GM10847 (cell line): ENCODE measurements around the gene LIPN.

Experiments used
- POLR2A ChIP-seq: IDR thresholded peaks from 2 replicates; pipeline ENCODE4 v1.6.1; 2011; ENCODE audit not compliant: insufficient read length; ENCODE audit errors: extremely low read depth

LIPN gene

GRCh38 chr10:88802523-88803285 is 42.9 kb downstream of the LIPN start, which contains the start of gene LIPM:
Gene LIPM (plus strand): TSS chr10:88802730. CDS start chr10:88802897, 167 bp downstream.
- no peak for TF ChIP-seq POLR2A

DNA sequence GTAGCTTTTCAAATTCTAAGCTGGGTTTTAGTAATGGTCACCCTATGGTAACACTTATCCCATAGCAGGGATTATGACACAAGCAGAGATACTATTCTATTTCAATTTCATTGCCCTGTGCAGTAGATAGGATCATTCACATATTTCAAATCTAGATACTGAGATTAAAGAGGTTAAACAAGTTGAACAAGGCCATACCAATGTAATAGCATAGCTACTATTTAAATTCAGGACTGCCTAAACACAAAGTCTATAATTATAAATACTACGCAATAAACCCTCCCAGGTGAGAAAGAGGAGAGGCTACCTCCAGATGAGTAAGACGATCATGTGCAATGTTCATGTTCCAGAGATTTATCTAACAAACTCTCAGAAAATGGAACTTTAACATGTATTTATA is 43.8 kb downstream of the LIPN start:
- TF ChIP-seq POLR2A = no peak

DNA sequence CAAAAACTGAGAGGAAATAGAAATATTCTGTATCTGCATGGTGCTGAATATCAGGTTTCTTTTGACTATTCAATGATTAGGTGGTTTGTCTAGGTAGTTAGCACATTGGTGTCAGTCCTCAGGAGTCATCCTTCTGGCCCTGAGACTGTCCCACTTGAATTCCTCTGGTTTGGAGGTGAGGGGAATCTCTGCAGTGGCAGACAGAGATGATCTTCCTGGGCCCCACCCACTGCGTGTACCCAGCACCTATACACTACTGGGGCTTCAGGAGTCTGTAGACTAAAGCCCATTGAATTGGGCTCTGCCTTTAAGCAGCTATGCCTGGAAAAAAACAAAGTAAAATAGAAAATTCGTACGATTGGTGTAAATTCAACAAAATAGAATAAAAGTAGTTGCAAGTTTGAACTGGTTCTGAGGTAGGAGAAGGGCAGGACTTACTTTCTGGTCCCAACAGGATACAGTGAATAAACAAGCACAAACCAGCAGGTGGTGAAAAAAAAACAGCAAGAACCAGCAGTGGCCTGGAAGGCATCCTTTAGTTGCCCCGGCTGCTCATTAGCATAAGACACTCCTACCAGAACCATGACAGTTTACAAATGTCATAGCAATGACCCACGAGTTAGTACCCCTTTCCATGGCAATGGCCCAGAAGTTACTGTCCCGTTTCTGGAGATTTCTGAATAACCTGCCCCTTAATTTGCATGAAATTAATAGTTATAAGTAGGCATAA is 44.4 kb downstream of the LIPN start:
- TF ChIP-seq POLR2A = no peak

DNA sequence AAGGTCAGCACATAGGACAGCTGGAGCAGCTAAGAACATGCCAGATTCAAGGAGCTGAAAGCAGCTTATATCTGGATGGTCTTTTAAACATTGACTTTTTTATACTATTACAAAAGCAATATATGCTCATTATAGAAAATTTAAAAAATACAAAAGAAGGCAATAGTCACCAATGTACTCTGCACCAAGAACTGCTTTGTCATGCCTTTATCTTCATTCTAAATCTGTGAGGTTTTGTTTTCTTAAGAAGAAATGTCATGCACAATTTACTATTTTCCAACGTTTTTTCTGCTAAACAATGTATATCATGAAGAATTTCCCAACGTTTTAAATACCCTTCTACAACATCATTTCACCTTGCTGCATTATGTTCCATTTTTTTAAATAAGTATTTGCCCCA is 45.5 kb downstream of the LIPN start:
- no peak for TF ChIP-seq POLR2A

GRCh38 chr10:88805924-88806323 is 46.1 kb downstream of the LIPN start:
- TF ChIP-seq POLR2A = no peak

GRCh38 chr10:88809621-88810020 is 49.8 kb downstream of the LIPN start:
- no peak for TF ChIP-seq POLR2A

GRCh38 chr10:88810196-88810961 is 50.6 kb downstream of the LIPN start:
- TF ChIP-seq POLR2A = no peak

GRCh38 chr10:88813200-88813599 is 53.4 kb downstream of the LIPN start:
- no peak for TF ChIP-seq POLR2A

DNA sequence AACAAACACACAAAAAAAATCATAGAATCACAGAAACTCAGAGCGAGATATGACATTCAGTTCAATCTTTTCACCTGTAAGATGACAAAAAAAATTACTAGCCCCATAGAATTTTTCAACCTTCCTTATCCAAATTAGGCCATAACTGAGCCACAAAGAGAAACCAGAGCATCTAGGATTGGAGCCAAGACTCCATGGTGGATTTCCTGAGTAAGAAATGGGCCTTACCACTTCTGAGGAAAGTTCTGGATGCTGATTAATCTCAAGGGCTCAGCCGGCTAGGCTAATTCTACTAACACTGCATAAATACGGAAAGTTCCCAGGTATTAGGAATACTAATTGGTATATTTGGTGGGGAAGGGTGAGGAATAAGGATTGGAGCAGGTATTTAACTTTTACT is 59.5 kb downstream of the LIPN start:
- TF ChIP-seq POLR2A = no peak

DNA sequence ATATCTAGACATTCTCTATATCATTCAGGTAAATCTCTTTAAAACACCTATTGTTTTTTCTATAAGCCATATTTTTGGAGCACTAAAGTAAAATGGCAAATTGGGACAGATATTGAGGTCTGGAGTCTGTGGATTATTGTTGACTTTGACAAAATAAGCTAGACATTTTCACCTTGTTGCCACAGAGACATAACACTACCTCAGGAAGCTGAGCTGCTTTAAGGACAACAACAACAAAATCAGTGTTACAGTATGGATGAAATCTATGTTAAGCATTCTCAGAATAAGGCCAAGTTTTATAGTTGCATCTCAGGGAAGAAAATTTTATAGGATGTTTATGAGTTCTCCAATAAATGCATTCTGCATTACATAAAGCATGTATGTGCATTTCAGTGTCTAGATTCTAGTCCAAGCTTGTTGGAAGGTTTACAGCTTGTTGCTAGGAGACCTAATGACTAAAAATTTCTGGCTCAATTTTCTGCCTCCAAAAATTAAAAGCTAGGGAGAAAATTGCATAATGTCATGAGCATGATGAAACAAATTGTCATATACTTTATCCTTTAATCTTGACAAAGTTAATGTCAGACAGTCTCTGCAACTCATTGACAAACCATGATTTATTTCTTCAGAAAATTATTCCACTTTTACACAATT is 61.1 kb downstream of the LIPN start:
- TF ChIP-seq POLR2A = no peak

- TF ChIP-seq POLR2A = no peak
These were observed 66.6 kb downstream of the LIPN start for GRCh38 chr10:88826388-88826787.

DNA sequence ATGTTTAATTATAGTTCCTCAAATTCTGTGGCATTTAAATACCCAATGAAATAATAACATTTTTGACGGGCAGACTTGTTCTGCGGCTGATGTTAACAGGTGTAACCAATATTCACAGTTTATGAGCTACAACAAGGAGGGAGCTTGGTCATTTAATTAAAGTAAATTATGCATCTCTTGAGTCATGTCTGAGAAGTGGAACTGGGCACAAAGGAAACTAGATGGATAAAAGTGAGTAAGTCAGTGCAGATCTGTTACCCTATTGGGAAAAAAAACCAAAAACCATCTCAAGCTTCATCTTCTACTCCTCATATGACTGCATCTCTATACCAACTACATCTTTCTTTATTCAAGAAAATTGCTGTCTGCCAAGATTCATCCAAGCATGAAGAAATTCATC is 67.9 kb downstream of the LIPN start:
- TF ChIP-seq POLR2A = no peak

- no peak for TF ChIP-seq POLR2A
These were observed 68.5 kb downstream of the LIPN start for GRCh38 chr10:88828310-88828709.
